Hepatocyte (in vitro differentiated cells): ENCODE measurements around the gene MIER1.

Experiments used
- CTCF ChIP-seq: fragments of 200-600 bp; sonication (generic); IDR thresholded peaks from 2 replicates; pipeline ENCODE4 v1.5.1; 2016; ENCODE audit warnings: antibody characterized with exemption, mild to moderate bottlenecking; ENCODE audit not compliant: poor library complexity
- EZH2 ChIP-seq: fragments of 200-600 bp; sonication (generic); IDR thresholded peaks from 2 replicates; pipeline ENCODE4 v1.6.1; 2016; ENCODE audit warnings: antibody characterized with exemption, mild to moderate bottlenecking, borderline replicate concordance
- EZH2phosphoT487 ChIP-seq: fragments of 200-600 bp; sonication (generic); IDR thresholded peaks from one replicate; pipeline ENCODE4 v1.6.1; 2018; ENCODE audit warnings: antibody characterized with exemption, mild to moderate bottlenecking, low read depth, moderate library complexity; ENCODE audit not compliant: unreplicated experiment, severe bottlenecking

- TF ChIP-seq CTCF (no peak), EZH2 (no peak), EZH2phosphoT487 (no peak)
These were observed 2.7 kb downstream of the MIER1 start for GRCh38 chr1:66927528-66927927.
